Lung (tissue), 12 donors: ENCODE measurements around the gene MTG1. TPM values are rescaled to one million over a fixed set of nuclear protein-coding genes. Genes with fewer than 3 reads are reported as not detected.

Experiments
- ATAC-seq: fragments of 200-7000 bp; cut with Tn5 transposase; one replicate; pipeline ENCODE4 v1.9.1; 2020; ENCODE audit warnings: moderate number of reproducible peaks; ENCODE audit not compliant: insufficient read depth, low FRiP score
- DNase-seq, 3 donors: peaks; one replicate each; pipeline ENCODE4 v3.0.0-alpha.2; 2013 to 2017
- H3K27ac ChIP-seq, 2 donors: one replicate each; pipeline ENCODE4 v1.5.1; 2013; ENCODE audit warnings: mild to moderate bottlenecking in 2 of 2, moderate library complexity in 2 of 2, control low read depth in 1 of 2, inconsistent platforms in 1 of 2, low read depth in 1 of 2, low read length in 1 of 2
- H3K27me3 ChIP-seq, 3 donors: one replicate each; pipeline ENCODE4 v1.5.1; 2013; ENCODE audit warnings: low read length in 2 of 3; ENCODE audit not compliant: control insufficient read depth in 3 of 3, insufficient read depth in 3 of 3
- H3K36me3 ChIP-seq, 4 donors: one replicate each; pipeline ENCODE4 v1.5.1; 2013; ENCODE audit warnings: low read length in 4 of 4, mild to moderate bottlenecking in 1 of 4, moderate library complexity in 1 of 4; ENCODE audit not compliant: control insufficient read depth in 4 of 4, insufficient read depth in 4 of 4
- H3K4me1 ChIP-seq, 5 donors: one replicate each; pipeline ENCODE4 v1.5.1; 2013; ENCODE audit warnings: low read length in 5 of 5, mild to moderate bottlenecking in 2 of 5, moderate library complexity in 1 of 5; ENCODE audit not compliant: control insufficient read depth in 5 of 5, insufficient read depth in 5 of 5
- H3K4me3 ChIP-seq: one replicate; pipeline ENCODE4 v1.5.1; 2013; ENCODE audit warnings: mild to moderate bottlenecking, control low read depth, moderate library complexity
- H3K9ac ChIP-seq, 2 donors: one replicate each; pipeline ENCODE4 v1.5.1; 2013; ENCODE audit warnings: low read length in 2 of 2, control low read depth in 1 of 2; ENCODE audit not compliant: insufficient read depth in 1 of 2
- H3K9me3 ChIP-seq, 4 donors: one replicate each; pipeline ENCODE4 v1.5.1; 2013; ENCODE audit warnings: low read length in 3 of 4, mild to moderate bottlenecking in 1 of 4, moderate library complexity in 1 of 4; ENCODE audit not compliant: control insufficient read depth in 4 of 4, insufficient read depth in 3 of 4
- WGBS, 2 donors: extraction: QIAGEN DNeasy Blood & Tissue Kit; methylation state at CpG; one replicate each; pipeline ENCODE4 v1.1.7; 2013; 5-methylcytosine and 5-hydroxymethylcytosine counted together
- polyA plus RNA-seq, 2 donors: library from polyadenylated mRNA; stranded (reverse); fragments of 200-250 nt; gene quantifications; one replicate each; pipeline ENCODE4 v1.2.1, GENCODE V29; 2013
- total RNA-seq, 2 donors: library from RNA; depleted of rRNA in 1 of 2; stranded (reverse); fragments of >200 nt in 1 of 2; gene quantifications; one replicate each; pipeline ENCODE4 v1.2.1, GENCODE V29; 2014 to 2021
- TF ChIP-seq, protein P1 (sequence below): IDR thresholded peaks from 2 replicates; pipeline ENCODE4 v1.5.1; 2012; ENCODE audit warnings: mild to moderate bottlenecking; ENCODE audit errors: control extremely low read depth, extremely low read depth
- donor health status: control.
- donor health status: control.
- donor health status: Bipolar disorder and iron deficiency.
- donor health status: healthy.
- donor health status: DM: yes; HTN: yes; CAD: no.

Gene MTG1
- total and polyA plus RNA-seq, 4 donors = 36.4 to 51.8 (median 44.5) TPM

DNA sequence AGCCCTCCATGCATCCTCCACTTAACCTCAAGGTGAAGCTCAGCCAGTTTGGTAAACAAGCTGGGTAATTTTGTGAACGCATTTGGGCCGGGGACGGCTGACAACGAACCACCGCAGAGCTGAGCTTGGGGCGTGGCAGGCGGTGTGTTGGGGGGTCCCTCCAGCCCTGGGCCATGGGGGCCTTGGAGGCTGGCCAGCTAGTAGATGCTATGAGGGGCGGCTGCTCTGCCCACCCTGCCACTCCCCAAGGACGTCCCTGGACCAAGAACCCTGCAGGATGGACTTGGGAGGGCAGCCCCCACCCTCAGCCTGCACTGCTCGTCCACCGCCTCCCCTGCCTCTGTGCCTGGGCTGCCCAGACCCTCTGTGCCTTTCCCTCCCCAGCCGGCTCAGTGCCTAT is 47.8 kb downstream of the MTG1 start:
- Histone ChIP-seq H3K9ac (no peak overlapping the region), H3K4me3 (no peak overlapping the region), H3K4me1 (no peaks in the 10 kb centered on the region), H3K27me3 (no peaks in the 10 kb centered on the region), H3K9me3 (peaks cover 0 to 21% (median 3%) of the 10 kb centered on the region in 4 donors), H3K36me3 (no peaks in the 10 kb centered on the region), H3K27ac (no peak overlapping the region)
- WGBS, 2 donors = 69 to 74% methylated on average over 12 of the region's 12 CpGs
- TF ChIP-seq, protein P1, sequence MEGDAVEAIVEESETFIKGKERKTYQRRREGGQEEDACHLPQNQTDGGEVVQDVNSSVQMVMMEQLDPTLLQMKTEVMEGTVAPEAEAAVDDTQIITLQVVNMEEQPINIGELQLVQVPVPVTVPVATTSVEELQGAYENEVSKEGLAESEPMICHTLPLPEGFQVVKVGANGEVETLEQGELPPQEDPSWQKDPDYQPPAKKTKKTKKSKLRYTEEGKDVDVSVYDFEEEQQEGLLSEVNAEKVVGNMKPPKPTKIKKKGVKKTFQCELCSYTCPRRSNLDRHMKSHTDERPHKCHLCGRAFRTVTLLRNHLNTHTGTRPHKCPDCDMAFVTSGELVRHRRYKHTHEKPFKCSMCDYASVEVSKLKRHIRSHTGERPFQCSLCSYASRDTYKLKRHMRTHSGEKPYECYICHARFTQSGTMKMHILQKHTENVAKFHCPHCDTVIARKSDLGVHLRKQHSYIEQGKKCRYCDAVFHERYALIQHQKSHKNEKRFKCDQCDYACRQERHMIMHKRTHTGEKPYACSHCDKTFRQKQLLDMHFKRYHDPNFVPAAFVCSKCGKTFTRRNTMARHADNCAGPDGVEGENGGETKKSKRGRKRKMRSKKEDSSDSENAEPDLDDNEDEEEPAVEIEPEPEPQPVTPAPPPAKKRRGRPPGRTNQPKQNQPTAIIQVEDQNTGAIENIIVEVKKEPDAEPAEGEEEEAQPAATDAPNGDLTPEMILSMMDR = no peak
- DNase-seq (no peak), ATAC-seq (no peak)

DNA sequence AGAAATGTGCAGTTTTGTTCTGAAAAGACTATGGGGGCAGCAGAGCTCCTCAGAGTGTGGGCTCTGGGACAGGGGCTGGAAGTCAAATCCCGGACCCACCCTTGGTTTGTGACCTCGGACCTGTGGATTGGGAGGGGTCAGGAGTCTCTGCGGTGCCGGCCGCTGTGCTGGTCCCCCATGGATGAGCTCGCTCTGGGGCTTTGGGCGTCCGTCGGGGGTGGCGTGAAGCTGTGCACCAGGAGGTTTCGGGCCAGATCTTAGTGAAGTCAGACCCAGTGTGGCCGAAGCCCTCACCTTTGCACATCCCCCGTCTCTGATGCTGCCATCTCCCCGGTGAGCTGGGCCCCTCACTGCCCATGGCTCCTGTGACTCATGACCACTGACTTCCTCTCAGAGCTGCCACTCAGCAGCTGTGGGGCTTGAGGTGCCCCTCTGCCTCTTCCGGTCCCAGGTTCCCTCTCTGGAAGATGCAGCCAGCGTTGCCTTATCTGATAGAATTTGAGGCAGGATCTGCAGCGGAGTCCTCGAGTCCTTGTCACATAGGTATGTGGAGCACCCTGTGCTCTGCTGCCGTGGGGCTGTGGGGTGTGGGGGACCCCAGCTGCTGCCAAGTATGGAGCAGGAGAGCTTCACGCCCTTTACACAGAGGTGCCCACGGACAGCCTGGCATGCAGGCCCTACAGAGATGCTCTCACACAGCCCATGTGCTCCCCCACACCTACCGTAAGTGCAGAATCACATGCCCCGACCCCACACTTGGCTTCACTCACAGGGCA is 48.4 kb downstream of the MTG1 start:
- DNase-seq (no peak), ATAC-seq (no peak)
- 67 to 72% methylated on average over 23 of the region's 23 CpGs for WGBS, 2 donors
- no peaks in the 10 kb centered on the region for H3K36me3 ChIP-seq
- H3K27ac ChIP-seq = no peak overlapping the region
- no peaks in the 10 kb centered on the region for H3K4me1 ChIP-seq
- no peaks in the 10 kb centered on the region for H3K27me3 ChIP-seq
- H3K9me3 ChIP-seq = peaks cover 0 to 25% (median 3%) of the 10 kb centered on the region in 4 donors
- H3K4me3 ChIP-seq = no peak overlapping the region
- H3K9ac ChIP-seq = no peak overlapping the region
- TF ChIP-seq, protein P1 = no peak

GRCh38 chr10:133442967-133443924 is 49.3 kb downstream of the MTG1 start:
- WGBS, 2 donors = 89 to 92% methylated on average over 16 of the region's 16 CpGs
- Histone ChIP-seq H3K9me3 (peaks cover 2 to 25% (median 8%) of the 10 kb centered on the region in 4 donors), H3K9ac (no peak overlapping the region), H3K27me3 (no peaks in the 10 kb centered on the region), H3K4me3 (no peak overlapping the region), H3K4me1 (no peaks in the 10 kb centered on the region), H3K27ac (no peak overlapping the region), H3K36me3 (no peaks in the 10 kb centered on the region)
- ATAC-seq = no peak
- DNase-seq = no peak
- TF ChIP-seq, protein P1 = no peak
